ENCODE measurements around the gene CACNA2D1.

Gene CACNA2D1

DNA sequence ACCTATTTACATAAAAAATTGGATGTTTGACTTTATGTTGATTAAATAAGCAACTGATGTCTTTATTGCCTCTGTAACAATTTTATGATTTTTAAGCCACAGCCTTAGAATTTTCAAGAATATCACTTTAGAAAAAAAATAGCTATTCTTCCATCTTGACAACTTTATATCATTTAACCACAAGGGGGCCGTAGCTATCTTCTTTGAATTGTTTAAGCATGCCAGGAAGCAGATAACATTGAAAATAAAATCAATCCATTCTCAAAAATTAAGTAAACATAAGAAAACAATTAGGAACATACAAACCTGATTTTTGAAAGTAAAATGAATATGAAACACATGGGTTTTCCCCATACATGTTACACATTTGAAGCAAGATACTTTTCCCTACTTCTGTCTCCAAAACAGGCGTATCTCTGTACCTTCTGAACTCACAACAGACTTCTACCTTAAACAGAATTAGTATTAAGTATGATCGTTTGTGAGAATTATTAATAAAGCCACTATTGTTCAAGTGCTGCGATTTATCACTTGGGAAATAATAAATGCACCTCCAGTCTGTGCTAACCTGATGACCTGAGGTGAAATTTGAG is 209.0 kb downstream of the CACNA2D1 start:
- in situ Hi-C loops (cut with MboI; ENCODE audit: low sequenced_read_pairs) = no loop called here

DNA sequence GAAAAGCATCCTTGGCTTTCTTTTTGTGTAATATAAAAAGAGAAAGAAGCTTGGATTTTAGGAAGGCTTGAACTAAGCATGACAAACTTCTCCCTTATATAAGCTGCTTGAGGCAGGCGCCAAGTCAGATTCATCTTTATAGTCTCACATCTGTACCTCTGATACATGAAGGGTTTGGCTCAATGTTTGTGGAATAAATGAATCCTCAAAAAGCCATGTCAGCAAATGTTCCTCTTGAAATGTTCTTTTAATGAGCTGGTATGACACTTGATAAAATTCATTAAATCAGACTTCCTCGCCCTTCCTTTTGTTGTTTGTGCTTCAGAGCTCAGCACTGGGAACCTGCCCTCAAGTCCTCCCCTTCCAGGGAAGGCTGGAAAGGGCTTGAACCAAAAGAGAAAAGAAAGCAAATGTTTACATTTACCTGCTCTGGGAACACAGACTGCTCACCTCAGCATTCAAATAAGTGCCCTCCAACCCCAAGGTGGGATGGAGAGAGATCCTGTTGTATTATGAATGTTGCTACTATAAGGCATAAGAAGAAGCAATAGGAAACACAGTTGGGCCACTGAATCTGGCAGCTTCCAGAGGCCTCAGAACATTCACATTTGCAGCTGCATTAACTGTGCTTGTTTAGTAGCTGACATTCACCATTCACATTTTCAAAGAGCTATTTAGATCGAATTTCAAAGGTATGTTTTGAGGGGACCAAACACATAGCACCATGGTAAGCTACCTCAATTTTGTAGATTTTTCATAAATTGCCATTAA is 212.6 kb downstream of the CACNA2D1 start:
- in situ Hi-C loops (cut with MboI; ENCODE audit: low sequenced_read_pairs) = no loop called here

DNA sequence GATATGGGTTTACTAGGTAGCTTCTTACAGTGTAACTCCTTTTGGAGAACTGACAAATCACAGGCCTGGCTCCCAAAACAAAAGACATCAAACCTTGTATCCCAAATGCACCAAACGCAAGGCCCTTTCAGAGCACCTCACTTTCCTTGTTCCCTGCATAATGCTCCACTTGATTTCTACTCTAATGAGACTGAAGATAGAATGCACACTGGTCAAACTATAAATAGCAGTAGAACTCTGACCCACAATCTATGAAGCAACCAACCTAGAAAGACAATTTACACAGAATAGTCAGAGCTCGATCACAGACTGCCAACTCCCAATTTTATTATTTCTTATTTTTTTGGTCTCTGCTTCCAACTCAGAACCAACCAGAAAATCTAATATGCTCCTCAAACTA is 214.4 kb downstream of the CACNA2D1 start:
- in situ Hi-C loops (cut with MboI; ENCODE audit: low sequenced_read_pairs) = no loop called here

DNA sequence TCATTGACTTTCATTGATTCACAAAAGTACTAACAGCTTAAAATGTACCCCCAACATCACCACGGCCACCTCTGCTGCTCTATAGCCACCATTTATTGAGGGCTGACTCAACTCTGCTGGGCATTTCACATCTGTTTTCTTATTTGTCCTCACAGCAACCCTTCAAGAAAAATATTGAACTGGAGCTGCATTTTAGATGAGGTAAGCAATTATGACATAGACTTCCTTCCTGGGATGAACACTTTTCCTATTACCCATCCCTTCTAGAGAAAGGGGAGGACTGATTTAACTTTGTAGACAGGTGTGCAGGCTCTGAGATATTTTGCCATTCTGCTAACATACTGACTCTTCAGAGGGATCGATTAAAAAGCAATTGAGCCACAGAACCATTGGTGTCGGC is 217.4 kb downstream of the CACNA2D1 start:
- in situ Hi-C loops (cut with MboI; ENCODE audit: low sequenced_read_pairs) = no loop called here

DNA sequence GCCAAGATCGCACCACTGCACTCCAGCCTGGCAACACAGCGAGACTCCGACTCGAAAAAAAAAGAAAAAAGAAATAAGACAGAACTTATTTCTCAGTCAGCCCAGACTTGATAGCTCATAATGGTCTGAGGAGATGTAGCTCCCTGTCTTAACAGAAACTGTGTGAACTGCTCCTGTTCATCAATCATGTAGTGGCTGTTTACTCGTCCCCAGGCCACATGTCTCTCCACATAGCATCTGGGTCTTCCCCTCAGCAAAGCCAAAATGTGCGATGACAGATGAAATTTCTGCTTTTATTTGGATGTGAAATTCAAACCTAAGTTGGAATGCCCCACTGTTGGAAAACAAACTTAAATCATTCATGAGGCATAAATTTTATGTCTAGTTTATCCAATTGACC is 219.0 kb downstream of the CACNA2D1 start:
- in situ Hi-C loops (cut with MboI; ENCODE audit: low sequenced_read_pairs) = no loop called here

DNA sequence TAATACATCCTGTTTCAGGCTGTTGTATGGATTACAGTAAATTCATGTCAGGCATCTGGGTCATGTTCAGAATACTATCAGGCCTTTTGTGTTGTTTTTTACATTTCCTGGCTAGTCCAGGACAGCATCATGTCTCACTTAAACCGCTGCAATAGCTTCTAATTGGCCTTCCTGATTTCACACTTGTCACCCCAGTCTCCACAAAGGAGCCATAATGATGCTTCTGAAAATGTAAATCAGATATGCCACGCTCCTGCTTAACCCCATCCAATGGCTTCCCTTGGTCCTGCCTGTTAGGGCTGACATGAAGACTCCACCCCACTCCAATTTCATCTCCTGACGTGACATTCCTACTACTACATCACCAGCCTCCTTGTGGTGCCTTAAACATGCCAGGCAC is 220.0 kb downstream of the CACNA2D1 start:
- in situ Hi-C loops (cut with MboI; ENCODE audit: low sequenced_read_pairs) = no loop called here

DNA sequence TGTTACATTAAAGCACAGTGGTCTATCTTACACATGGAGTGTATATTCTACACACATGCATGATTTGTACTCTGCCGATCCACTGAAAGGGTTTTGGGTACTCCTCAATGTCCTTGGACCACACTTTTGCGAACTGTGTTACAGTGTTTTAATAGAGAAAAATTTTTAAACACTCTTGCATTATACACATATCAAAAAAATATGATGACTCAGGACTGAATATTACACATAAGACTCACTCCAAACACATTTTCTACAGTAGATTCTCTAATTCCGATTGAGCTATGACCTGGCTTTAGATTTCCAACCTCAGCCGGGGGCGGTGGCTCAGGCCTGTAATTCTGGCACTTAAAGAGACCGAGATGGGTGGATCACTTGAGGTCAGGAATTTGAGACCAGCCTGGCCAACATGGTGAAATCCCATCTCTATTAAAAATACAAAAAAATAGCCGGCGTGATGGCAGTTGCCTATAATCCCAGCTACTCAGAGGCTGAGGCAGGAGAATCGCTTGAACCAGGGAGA is 222.4 kb downstream of the CACNA2D1 start:
- in situ Hi-C loops (cut with MboI; ENCODE audit: low sequenced_read_pairs) = no loop called here

DNA sequence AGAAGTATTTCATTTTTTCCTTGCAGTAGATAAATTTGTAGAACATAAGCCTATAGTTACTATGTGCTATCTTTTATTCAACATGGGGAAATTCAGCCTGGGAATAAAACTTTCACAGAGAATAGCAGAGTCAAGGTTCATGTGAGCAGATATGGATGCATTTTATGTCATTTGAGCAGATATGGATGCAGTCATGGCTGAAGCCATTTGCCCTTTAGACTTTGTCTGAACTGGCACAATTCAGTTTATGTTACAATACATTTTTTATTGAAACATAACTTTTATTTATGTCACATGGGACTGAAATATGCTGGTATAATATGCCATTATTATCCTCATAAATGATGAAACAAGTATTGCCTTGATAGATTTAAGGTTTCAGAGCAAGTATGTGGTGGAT is 231.1 kb downstream of the CACNA2D1 start:
- in situ Hi-C loops (cut with MboI; ENCODE audit: low sequenced_read_pairs) = no loop called here

DNA sequence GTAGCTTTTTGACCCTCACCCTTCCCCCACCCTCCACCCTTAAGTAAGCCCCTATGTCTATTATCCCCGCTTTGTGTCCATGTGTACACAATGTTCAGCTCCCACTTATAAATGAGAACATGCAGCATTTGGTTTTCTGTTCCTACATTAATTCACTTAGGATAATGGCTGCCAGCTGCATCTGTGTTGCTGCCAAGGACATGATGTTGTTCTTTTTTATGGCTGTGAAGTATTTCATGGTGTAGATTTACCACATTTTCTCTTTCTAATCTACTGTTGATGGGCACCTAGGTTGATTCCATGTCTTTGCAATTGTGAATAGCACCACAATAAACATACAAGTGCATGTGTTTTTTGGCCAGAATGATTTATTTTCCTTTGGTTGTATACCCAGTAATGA is 232.2 kb downstream of the CACNA2D1 start:
- in situ Hi-C loops (cut with MboI; ENCODE audit: low sequenced_read_pairs) = no loop called here

DNA sequence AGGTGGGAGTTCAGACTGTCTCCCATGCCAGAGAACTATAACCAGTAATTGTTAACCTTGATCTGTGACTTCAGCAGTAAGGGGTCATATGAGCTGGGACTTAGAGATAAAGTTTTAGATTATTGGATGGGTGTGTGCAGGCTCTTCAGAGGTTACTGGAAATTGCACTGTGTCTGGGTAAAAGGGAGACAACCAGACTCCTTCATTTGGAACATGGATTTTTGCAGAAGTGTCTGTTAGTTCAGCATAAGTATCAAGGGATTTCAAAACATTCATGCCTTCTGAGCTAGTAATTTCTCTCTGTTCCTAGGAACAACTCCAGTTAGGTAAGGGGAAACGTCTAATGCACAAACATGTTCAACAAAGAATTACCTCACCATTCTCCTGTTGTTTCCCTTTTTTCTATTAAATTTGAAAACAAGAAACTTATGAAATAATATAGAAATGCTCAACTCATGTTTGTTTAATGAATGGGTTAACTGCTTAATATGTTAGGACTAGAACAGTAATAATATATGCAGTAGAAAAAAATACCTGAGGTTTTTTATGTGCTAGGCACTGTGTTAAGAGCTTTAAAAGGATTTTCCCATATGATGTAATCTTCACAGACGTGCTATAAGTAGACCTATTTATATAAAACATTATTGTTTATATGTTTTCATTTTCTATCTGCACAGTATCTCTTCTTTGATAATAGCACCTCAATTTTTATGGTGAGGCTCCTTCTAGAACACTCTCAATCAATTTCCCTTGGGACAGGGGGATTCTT is 233.0 kb downstream of the CACNA2D1 start:
- in situ Hi-C loops (cut with MboI; ENCODE audit: low sequenced_read_pairs) = no loop called here

DNA sequence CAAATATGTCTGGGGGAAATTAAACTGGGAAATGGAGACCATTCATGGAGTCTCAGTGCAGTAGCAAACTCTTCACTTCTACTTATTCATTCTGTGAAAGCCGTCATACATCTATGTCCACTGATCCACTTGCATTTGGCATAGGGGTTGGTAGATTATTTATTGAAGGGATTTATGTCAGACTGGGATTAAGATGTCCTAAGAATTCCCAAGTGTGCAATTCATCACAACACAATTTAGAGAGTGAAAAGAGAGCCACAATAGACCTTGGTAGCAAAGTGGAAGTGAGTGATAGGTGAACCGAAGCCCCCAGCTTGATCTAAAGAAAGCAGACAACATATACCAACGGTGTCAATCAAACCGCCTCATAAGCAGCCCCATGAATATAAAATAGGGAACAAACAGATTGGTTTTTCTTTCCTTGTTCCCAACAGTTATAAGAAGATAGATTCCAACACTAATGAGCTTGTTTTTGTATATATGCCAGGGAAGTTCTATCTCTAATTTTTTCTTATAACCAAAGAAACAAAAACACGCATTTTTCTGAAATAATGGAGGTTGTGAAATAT is 234.3 kb downstream of the CACNA2D1 start:
- in situ Hi-C loops (cut with MboI; ENCODE audit: low sequenced_read_pairs) = no loop called here

DNA sequence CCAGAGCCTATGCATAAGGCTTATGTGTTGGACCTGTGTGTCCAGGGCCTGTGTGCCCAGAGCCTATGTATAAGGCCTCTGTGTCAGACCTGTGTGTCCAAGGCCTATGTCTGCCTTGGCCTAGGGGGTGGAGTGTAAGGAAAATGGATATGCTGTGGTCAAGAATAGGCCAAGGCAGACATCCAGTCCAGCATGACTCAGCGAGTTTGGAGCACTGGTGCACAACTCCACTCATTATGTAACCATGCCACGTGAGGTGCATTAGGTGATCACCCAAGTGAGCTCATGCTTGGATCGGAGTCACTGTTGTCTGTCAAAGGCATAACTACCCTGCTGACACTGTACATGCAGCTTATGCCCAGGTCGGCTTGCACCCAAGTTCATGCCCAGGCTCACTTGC is 238.9 kb downstream of the CACNA2D1 start:
- in situ Hi-C loops (cut with MboI; ENCODE audit: low sequenced_read_pairs) = no loop called here

DNA sequence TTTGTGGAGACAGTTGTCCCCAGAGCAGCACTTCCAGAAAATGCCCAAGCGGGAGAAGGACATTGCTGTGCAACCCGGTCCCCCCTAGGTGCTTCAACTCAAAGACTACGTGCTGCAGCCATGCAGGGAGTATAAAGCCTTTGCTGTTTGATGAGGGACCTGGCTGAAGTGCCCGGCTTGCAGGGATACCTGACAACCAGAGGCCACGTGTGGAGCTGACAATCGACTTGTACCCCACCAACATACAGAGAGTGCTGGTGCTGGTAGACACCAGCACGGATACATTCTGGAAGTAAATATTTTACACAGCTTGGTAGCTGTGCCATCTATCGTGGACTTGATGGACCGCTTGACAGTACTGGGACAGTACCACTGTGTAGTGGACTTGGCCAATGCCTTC is 240.6 kb downstream of the CACNA2D1 start:
- in situ Hi-C loops (cut with MboI; ENCODE audit: low sequenced_read_pairs) = no loop called here

DNA sequence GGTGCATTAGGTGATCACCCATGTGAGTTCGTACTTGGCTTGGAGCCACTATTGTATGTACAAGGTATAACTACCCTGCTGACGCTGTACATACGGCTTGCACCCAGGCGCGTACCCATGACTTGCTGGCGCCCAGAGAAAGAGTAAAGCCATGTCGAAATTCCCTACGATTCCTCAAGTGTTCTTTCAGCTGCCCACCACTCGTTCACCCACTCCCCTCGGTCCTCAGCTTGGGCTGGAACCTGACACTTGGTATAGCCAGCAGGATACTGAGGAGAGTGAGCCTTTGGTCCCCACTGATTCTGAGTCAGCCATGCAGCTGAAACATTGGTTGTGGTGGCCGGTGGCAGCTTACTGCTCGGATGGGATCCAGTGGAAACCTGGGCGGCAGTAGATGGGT is 241.5 kb downstream of the CACNA2D1 start:
- in situ Hi-C loops (cut with MboI; ENCODE audit: low sequenced_read_pairs) = no loop called here

DNA sequence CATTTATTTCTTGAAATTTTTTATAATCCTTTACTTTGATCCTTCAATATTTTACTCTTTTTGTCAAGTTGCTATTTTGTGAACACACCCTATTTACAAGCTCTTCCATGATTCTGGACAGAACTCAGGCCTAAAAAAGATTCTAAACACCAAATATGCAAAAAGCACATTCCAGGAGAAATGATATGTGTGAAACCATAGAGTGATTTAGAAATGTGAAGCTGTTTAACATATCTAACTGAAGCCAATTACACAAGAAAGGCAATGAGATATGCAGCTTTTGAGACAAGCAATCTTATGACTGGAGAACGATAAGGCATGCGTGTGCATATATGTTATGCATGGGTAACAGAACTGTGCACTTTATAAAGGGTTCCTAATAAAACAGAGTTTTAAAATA is 243.0 kb downstream of the CACNA2D1 start:
- in situ Hi-C loops (cut with MboI; ENCODE audit: low sequenced_read_pairs) = no loop called here

DNA sequence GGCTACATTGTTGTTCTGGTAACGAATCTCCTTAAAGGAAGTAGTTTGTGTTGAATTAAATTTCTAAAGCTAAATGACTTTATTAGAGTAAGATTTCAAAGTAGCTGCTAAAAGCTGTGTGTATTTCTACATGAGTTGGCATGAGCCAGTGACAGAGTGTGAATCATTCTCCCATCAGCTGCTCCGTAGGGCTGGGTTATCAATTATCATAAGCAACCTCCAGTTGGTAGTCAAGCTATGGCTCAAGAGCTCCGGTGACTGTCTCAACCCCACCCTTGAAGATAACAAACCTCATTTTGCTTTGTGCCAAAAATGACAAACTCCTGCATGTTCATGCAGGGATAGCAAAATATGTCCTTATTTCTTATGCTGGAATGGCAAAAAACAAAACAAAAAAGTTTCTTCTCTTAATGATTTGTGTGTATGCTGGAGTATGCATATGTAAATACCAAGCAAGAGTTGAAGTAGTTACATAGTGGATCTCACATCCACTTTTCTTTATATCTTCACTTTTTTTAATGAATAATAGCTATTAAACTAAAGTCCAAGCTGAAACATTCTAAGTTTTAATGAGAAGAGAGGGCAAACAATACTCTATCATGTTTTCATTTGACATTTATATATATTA is 249.4 kb downstream of the CACNA2D1 start:
- in situ Hi-C loops (cut with MboI; ENCODE audit: low sequenced_read_pairs) = no loop called here

DNA sequence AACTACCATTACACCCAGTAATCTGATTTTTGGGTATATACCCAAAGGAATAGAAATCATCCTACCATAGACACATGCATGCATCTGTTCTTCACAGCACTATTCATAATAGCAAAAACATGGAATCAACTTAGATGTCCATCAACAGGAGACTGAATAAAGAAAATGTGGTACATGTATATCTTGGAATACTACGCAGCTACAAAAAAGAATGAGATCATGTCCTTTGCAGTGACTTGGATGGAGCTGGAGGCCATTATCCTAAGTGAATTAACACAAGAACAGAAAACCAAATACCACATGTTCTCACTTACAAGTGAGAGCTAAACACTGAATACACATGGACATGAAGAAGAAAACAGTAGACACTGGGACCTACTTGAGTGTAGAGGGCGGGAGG is 254.9 kb downstream of the CACNA2D1 start:
- in situ Hi-C loops (cut with MboI; ENCODE audit: low sequenced_read_pairs) = no loop called here

DNA sequence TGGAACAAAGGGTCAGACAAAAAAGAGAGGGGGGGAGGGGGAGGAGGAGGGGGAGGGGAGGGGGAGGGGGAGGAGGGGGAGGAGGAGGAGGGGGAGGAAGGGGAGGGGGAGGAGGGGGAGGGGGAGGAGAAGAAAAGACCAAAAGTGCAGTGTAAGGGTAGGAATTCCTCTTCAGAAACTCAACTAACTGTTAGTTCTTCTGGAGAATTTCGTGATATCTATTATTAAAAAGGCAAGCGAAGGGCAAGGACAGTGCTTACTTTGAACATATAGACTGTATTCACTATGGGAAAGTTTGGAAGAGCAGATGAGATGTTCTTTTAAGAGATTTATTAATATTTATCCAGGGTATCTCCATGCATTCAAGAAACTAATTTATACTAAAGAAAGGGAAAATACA is 258.1 kb downstream of the CACNA2D1 start:
- in situ Hi-C loops (cut with MboI; ENCODE audit: low sequenced_read_pairs) = no loop called here

DNA sequence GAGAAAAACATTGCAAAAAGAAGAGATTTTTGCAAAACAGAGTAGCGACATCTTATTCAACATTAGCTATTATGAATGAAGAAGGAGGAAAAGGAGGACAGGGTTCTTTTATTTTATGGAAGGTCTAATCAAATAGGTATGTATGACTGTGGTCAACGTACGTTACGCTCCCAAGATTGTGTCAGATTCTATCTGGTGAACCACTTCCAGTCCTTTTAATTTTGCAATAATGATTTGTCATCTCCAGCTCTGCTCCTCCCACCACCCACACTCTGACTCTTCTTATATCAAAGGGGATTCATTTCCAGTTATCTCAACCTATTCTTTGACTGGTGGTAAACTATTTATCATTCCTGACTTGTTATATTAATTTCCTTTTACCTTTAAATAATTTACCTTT is 259.9 kb downstream of the CACNA2D1 start:
- in situ Hi-C loops (cut with MboI; ENCODE audit: low sequenced_read_pairs) = no loop called here

DNA sequence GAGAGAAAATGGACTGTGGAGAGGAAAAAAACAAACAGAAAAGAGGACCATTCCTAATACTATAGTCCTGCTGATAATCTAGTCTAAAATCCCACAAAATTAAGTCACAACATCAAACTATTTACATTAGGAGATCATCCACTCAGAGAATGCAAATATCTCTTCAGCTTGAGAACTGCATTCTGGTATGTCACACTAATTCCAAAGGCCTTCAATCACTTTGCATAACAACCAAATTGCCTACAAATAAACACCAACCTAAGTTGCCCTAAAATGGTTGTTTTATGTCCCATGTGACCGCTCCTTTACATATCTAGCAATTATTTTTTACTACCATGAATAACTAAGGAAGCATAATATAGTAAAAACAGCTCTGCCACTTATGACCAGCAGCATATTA is 264.3 kb downstream of the CACNA2D1 start:
- in situ Hi-C loops (cut with MboI; ENCODE audit: low sequenced_read_pairs) = no loop called here

DNA sequence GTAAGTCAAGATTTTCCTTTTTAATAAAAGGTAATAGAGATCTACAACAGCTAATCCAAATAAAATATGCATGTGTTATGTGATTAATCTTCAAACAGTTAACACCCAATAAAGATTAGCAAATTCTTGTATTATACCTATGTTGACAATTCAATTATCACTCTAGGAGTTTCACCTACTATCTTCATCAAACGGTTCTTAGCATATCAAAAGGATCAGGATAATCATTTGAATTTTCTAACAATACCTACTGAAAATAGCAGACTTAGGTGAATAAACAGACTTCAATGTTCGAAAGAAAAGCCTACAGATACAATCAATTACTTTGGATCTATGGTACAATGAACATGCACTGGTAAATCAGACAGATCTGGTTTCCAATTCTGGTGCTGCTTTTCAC is 268.3 kb downstream of the CACNA2D1 start:
- in situ Hi-C loops (cut with MboI; ENCODE audit: low sequenced_read_pairs) = no loop called here

Measured in HL-60/S4 treated with retinoic acid at 250 ng/mL for 4 days and 3 days (cell line).